GM21447 (cell line): ENCODE data around the gene B4GALT2.
A peak's percentile ranks its signal among the peaks of the same experiment; 100 is the strongest.

Experiments used
- ATAC-seq: cut with Tn5 transposase; IDR thresholded peaks from one replicate; pipeline ENCODE4 v1.9.1; 2021; ENCODE audit not compliant: unreplicated experiment

Gene B4GALT2

DNA sequence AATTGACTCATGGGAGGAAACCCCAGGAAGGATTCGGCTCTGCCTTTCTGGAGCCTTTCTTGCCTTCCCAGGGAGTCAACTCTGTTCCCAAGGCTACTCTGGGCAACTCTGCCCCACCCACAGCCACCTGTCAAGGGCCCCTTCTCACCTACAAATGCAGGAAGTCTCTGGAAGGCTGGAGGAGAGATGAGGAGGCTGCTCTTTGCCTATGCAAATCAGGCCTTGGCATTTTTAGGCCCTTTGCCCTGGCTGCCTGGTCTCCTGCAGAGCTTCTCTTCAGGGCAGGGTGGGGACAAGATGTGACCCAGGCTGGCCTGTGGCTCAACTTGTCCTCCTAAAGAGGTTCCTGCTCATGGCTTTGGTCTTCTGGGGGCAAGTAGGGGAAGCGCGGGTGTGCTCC lies 46.8 kb downstream of the B4GALT2 start:
- ATAC-seq = no peak

DNA sequence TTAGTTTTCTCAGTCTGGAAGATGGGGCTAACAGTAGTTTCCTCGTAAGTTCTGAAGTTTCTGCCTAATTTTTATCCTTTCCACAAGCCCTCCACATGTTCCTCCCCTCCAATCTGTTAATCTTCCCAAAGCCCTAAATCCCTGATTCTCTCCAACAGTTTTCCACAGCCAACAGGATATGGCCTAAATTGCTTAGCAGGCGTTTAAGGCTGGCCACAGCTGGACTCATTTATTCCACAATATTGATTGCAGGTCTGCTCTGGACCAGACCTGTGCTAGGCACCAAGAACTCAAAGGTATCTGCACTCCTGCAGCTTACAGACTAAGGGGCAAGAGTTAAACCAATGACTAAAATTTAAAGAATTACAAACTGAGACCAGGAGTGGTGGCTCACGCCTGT lies 48.3 kb downstream of the B4GALT2 start:
- no peak for ATAC-seq

DNA sequence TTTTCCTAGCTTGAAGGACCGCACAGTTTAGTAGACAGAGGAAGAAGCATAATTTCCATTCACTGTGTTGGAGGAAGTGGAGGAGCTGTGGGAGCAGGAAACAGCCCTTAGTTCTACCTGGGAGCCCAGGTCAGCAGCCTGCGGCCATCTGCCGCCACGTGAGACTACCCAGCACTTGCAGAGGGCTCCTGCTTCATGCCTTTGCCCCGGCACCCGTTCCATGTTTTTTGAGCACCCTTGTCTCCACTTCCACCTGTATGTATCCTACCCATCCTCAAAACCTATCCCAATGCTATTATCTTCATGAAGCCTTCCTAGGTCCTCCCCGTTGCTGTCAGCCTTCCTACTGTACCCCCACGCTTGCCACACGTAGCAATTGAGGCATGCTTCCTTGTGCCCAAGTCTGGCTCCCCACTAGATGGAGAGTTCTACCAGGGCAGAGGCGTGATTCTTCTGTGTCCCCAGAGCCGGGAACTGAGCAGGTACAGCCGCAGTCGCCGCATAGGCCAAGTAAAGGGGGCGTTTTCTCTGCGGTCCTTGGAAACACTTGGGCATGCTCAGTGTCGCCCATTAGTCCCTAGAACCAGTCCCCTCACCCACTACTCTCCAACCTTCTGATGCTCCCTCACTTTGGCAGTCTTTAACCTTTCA lies 50.4 kb downstream of the B4GALT2 start:
- peak; percentile 17 for ATAC-seq

DNA sequence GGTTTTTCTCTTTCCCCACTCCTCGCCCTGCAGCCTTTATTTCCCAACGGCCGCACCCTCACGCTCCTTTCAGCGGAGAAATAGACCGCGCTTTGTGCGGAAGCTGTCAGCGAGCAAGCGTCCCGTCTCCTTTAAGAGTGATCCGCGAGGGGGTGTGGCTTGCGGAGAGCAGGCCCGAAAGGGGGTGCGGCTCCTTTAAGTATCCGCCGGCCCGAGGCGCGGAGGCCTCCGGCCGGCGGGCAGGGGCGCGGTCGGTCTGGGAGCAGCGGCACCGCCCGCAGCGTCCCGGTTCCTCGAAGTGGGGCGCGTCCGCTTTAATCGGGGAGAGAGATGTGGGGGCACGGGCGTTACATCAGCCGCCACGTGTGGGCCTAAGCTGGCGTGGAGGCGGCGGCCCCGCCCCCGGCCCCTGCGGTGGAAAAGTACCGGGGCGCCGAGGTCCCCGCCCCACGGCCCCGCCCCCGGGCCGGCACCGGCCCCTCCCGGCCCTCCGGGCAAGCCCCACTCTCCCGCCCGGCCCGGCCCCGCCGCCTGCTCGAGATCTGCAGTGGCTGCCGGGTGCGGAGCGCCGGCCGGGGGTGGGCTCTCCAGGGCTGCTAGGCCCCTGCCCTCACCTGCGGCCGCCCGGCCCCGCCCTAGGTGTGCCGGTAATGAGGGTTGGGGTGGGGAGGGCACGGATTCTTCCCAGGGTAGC lies 51.0 kb downstream of the B4GALT2 start:
- peak; percentile 83 for ATAC-seq

DNA sequence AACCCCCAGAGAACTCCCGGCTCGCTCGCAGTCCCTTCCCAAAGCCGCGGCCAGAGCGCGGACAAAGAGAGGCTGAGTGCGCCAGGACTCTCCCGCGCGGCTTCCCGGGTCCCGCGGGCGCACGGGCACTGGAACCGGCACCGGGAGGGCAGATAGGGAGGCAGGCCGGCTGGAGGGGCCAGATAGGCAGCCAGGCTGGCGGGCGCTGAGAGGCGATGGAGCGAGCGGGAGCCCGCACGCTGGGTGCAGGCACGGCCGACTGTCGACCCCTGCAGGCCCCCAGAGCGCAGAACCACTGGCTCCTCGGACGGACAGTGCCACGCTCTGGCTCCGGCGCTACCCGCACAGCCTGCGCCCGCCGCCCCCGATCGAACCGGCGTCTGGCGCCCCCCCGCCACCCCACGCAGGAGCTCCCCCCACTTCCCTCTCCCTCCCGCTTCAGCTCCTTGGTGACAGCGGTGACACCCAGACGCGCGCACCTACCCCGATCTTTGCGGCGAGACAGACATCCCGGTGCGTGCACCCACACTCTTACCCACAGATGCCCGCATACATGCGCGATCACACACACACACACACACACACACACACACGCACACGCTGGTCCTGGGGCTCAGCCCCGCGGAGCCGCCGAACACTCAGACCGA lies 51.7 kb downstream of the B4GALT2 start:
- ATAC-seq = peak; percentile 24

DNA sequence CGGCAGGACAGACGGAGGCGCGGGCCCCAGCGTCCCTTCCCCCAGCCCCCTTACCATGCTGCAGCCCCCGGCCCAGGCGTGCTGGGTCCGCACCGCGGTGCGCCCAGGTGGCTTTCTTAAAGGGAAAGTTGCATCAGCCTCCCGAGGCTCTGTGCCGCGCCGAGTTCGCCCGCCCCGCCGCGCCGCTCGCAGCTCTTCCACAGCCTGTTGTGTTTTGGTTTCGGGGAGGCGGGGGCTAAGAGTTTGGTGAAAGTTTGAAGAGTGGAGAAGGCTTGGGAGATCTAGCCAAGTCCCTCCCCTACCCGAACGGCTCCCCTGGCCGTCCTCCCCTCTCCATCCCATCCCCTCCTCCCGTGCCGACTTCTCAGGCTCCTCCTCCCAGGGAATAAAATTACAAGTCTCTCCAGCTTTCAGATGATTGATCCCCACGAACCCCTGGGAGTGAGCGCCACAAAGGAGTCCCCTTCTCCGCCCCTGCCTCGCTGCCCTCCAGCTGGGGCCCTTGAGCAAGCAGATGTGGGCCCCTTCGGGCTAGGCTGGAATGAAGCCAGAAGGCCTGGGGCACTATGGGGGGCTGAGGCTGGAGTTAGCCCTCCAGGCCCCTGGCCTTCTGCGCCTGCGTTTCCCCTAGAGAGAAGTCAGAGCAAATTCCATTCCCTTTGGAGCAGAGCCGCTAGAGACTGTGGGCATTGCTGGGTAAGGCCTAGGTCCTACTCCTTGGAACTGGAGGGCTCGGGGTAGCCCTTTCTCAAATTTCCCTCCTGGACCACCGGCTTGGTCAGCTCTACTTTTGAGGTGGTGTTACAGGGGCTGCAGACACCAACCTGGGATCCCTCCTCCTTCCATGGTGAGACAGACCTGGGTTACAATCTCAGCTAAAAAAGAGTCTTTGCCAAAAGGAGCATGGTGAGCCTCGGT lies 52.5 kb downstream of the B4GALT2 start, which contains the start of gene SLC6A9:
Gene SLC6A9 (minus strand): TSS at position 211 of the 918 bp plus-strand sequence. CDS start 7,185 bp downstream, outside the sequence.
- no peak for ATAC-seq

DNA sequence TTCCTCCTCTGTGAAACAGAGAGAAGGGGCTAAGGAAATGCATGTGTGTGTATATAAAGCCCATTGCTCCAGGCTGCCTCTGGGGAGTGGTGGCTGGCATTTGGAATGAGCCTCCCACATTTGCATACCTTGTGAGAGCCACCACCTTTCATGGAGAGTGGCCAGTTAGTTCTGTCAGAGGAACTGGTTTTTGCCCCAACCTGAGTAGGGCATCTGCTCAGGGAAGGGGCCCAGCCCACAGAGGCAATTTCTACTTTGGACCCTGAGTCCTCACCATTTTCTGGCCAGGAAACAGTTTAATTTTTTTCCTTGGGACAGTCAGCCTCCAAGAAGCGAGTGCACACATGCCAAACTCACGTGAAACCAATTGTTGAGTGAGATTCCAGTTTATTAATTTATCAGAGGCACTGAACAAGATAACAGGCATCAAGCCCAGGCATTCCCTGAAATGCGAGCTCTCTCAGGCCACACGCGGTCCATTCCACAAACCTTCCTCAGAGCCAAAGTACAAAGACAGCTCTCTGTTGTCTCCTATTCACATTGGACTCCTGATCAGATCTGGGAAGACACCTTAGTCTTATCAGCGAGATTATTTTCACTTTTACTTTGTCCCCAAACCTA lies 53.3 kb downstream of the B4GALT2 start:
- ATAC-seq = no peak

DNA sequence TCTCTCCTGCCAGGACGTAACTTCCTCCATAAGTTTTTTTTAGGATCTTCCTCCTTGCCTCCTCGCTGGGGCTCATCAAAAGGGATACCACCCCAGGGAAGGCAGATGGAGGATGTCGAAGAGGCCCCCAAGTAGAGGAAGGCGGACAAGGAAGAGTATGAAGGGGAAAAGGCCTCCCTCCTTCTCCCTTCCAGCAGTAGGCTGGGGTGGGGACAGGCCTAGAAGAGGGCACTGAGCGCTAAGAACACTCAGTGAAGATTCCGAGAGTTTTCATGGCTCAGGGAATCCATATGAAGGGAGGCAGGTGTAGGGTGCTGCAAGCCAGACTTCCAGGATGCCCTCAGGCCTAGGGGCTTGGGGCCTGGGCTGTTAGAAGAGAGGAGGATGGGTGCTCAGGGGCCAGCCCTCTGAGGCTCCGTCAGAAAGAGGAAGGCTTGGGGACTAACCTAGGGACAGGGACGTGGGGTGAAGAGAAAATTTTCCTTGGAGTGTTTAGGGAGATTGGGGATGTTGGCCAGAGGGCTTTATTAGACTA lies 54.1 kb downstream of the B4GALT2 start:
- ATAC-seq = no peak

DNA sequence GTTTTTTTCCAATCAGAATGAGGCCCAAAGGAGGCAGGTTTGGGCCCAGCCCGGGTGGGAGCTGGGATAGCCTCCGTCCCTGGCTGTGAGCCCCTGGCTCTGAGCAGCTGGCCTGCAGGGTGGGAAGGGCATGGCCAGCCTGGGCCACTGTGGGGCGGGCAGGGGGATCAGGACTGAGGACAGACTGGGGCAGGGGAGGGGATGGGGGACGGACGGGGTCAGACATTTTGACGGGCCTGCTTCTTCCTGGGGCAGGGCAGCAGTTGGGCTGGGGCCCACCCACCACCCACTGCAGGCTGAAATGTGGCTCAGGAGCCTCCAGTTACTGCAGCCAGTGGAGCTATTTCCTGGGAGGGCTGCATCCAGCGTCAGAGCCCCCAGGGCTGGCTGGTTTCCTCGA lies 54.7 kb downstream of the B4GALT2 start:
- ATAC-seq = no peak

DNA sequence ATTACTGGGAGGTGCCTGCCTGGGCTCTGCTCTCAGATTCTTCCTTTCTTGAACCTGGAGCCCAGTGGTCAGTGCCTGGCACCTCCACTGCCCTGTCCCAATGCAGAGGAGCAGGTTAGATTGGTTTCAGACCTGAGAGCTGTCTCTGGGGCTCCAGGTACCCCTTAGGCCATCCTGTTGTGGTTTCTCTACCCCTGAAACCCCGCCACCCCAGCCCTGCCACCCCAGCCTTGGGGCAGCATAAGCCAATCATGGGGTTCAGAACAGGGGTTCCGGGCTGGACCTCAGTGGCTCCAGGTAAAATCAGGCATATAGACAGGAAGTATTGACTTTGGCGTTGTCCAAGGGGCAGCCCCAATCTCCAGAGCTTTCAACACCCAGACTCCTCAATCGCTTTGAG lies 55.4 kb downstream of the B4GALT2 start:
- ATAC-seq = no peak

DNA sequence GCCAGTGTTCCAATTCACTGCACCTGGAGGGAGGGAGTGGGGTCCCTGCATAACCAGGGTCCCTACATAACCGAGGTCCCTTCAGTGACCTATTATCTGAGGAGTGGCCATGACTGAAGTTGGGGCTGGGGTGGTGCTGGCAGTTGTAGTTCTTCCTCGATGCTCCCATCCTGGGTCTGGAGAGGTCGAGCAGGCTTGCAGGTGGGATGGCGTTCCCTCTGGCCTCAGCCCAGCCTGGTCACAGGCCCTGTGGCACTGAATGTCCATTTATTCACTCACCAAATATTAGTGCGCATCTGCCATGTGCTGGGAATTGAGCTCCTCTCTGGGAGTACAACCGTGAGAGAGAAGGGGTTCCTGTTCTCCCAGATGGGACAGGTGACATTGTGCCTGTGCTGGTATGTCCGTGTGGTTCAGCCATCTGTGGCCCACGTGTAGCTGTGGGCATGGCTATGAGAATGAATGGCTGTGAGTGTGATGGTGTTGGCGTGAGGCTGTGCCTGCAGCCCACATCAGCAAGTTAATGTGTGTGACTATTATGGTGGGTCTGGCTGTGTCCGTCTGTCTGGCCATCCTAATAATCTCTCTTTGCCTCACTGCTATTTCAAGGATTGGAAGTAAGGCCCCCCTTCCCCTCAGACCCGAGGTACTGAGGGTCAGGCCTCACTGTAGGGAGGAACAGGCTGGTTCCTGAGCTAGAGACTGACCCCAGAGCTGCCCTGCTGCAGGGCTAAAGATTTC lies 56.1 kb downstream of the B4GALT2 start:
- ATAC-seq = no peak

DNA sequence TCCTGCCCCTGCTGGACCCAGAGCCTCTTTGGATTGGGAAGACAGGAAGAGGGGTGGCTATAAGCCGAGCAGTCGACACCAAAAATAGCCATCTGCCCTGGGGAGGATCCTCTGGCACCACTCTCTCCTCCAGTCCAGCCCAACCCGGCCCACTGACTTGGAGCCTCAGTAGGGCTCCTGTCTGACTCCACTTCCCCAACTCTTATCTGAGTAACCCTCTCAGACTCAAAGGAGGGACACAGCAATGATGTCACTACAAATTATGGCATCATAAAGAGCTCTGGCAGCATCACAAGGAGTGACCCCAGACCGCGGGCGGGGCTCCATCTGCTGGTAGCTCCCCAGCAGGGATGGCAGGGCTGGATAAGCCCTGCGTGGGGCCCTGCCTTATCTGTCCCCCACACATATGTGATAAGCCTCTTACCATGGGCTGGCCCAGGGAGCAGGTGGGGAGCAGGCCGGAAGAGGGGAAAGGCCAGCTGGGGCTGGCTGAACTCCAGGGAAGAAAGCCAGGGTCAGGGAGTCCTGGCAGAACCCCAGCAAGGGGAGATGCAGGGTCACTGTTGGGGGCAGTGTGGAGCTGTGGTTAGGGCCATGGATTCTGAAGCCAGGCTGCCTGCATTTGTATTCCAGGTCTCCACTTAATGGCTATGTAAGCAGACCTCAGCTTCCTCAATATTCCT lies 56.9 kb downstream of the B4GALT2 start:
- ATAC-seq = no peak

DNA sequence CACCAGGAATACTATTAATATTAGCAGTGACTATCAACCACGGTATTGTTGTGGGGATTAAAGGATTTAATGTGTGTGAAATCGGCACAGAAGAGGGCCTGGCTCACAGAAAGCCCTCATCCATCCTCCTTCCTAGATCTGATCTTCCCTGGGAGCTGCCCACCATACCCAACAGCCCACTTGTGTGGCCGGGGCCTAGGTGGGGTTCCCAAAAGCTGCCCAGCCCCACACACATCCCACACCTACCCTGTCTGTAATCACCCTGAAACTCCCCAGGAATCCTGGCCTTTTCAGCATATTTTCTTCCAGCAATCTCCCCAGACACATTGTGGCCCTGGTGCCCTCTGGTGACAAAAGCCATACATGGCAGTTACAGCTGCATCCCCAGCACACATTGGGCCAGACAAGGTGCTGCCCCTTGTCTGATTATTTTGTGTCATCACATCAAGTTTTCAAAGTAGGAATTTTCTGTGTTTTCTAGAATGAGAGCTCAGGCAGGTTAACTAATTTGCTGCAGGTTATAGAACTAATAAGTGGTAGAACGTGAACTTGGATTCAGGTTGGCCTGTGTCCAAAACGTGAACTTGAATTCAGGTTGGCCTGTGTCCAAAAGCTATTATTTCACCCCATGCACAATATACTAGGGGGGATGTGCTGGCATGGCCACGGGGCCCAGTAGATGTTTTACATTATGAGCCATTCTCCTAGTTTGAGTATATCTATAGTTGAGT lies 57.6 kb downstream of the B4GALT2 start:
- no peak for ATAC-seq

DNA sequence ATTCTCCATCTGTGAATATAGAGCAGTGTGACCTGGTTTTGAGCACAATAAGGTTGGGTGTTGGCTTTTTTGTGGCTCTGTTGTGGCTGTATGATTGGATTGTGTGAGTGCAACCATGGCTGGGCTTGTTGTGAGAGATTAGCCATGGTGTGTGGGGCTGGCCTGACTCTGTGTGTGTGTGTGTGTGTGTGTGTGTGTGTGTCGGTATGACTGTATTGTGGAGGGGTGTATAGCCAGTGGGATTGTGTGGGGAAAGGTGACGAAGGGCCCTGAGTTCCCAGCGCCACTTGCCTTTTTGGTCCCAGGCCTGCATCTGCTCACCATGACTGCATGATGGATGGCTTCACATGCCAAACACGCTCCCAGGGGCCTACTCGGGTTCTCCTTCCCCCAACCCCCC lies 58.1 kb downstream of the B4GALT2 start:
- ATAC-seq = no peak

DNA sequence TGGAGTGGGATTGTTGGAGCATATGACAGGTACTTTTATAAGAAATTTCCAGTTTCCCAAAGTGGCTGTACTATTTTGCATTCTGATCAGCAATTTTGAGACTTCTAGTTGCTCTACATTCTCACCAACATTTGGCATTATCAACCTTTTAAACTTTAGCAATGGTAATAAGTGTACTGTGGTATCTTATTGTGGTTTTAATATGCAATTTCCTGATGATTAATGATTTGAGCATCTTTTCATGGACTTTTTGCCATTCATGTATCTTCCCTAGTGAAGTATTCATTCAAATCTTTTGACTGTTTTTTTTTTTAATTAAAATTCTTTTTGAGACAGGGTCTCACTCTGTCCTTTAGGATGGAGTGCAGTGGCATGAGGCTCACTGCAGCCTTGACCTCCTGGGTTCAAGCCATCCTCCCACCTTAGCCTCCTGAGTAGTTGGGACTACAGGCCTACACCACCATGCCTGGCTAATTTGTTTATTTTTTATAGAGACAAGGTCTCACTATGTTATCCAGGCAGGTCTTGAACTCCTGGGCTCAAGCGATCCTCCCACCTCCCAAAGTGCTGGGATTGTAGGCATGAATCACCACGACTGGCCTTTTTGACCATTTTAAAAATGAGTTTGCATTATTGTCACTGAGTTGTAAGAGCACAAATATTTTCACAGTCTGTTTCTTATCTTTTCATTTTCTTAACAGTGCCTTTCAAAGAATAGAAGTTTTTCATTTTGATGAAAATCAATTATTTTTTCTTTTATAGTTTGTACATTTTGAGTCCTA lies 60.1 kb downstream of the B4GALT2 start:
- ATAC-seq = no peak

DNA sequence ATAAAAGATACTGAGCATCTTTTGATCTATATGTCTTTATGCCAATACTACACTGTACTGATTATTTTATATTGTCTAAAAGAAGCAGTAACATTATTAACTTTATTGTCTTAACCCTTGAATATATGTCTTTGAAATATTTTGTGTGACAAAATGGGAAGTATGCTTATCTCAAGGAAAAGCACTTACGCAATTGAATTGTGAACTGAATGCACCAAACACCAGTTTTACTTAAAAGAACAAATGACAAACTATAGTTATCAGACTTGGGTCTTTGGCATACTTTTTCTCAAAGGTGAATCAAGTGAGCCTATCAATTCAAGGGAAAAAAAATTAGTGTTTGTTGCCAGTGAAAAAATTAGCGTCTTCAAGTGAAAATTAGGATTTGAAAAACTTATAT lies 61.4 kb downstream of the B4GALT2 start:
- ATAC-seq = no peak
